ENCODE results near the gene S100A16.

GRCh38 chr1:153583976-153584375 lies 29.0 kb downstream of the S100A16 start:
- TF ChIP-seq POLR2A (IDR thresholded peaks at IDR 0.05) (no peak), EP300 (IDR thresholded peaks at IDR 0.05) (no peak), CTCF (IDR thresholded peaks at IDR 0.05) (no peak)
